H1 (cell line): ENCODE measurements around the gene ANKFY1. TPM values are rescaled to one million over a fixed set of nuclear protein-coding genes. Genes with fewer than 3 reads are reported as not detected.

ENCODE experiments used
- CTCF ChIA-PET: fragments of 300-600 bp; sonication (Branson Sonifier 250); formaldehyde crosslinking; loops from one replicate; lab custom pipeline; 2021; ENCODE audit not compliant: partially characterized antibody; lab: Charles Lee
- POLR2A ChIA-PET: fragments of 300-600 bp; sonication (Branson Sonifier 250); formaldehyde crosslinking; loops from one replicate; lab custom pipeline; 2021; ENCODE audit warnings: inconsistent platforms; ENCODE audit not compliant: partially characterized antibody; lab: Charles Lee
- DNase-seq, 2 experiments: peaks; one replicate each; pipeline versions ENCODE4 v3.0.0 to v3.0.0-alpha.2; 2010 to 2022; ENCODE audit warnings: low spot score in 2 of 2, low read depth in 1 of 2, mixed read lengths in 1 of 2
- FAIRE-seq: peaks from 2 replicates; lab custom pipeline; 2011; peaks lifted over from hg19 to GRCh38; lab: Jason Lieb, UNC
- H2AFZ ChIP-seq: 2 replicates; pipeline ENCODE4 v1.8.1; 2012; ENCODE audit warnings: low read length, inconsistent platforms
- H2AK5ac ChIP-seq: 2 replicates; pipeline ENCODE4 v1.6.1; 2013; ENCODE audit warnings: low read depth, low read length
- H2BK120ac ChIP-seq: replicated peaks from 2 replicates; pipeline ENCODE3; 2013; ENCODE audit warnings: low read depth, low read length, inconsistent platforms
- H2BK12ac ChIP-seq: 2 replicates; pipeline ENCODE4 v1.6.1; 2013; ENCODE audit warnings: low read depth, low read length
- H2BK15ac ChIP-seq: 2 replicates; pipeline ENCODE4 v1.6.1; 2013; ENCODE audit warnings: low read length
- H2BK20ac ChIP-seq: 2 replicates; pipeline ENCODE4 v1.6.1; 2013; ENCODE audit warnings: low read length
- H2BK5ac ChIP-seq: 2 replicates; pipeline ENCODE4 v1.6.1; 2013; ENCODE audit warnings: low read depth, low read length
- H3K14ac ChIP-seq: 2 replicates; pipeline ENCODE4 v1.6.1; 2013; ENCODE audit warnings: inconsistent platforms; ENCODE audit not compliant: insufficient read length
- H3K18ac ChIP-seq: 2 replicates; pipeline ENCODE4 v1.6.1; 2013; ENCODE audit warnings: low read length; ENCODE audit errors: extremely low read depth
- H3K23ac ChIP-seq: 2 replicates; pipeline ENCODE4 v1.6.1; 2013; ENCODE audit warnings: inconsistent platforms; ENCODE audit not compliant: insufficient read length
- H3K23me2 ChIP-seq: 2 replicates; pipeline ENCODE4 v1.6.1; 2013; ENCODE audit warnings: low read depth, low read length
- H3K27ac ChIP-seq: 2 replicates; pipeline ENCODE4 v1.6.1; 2011; ENCODE audit warnings: low read depth, low read length, inconsistent platforms
- H3K27me3 ChIP-seq, 4 experiments: replicated peaks in 1 of 4; 1 replicate in 1 of 4; 2 replicates in 3 of 4; pipeline versions ENCODE4 v1.6.1 to v1.8.1; 2011 to 2013; ENCODE audit warnings: low read length in 3 of 4, mild to moderate bottlenecking in 3 of 4, inconsistent platforms in 2 of 4, mixed read lengths in 2 of 4, moderate library complexity in 1 of 4; ENCODE audit not compliant: control insufficient read depth in 3 of 4, insufficient read depth in 3 of 4; ENCODE audit errors: extremely low read depth in 1 of 4
- H3K36me3 ChIP-seq, 4 experiments: 2 replicates each; pipeline versions ENCODE4 v1.6.1 to v1.8.1; 2011 to 2013; ENCODE audit warnings: mild to moderate bottlenecking in 4 of 4, low read length in 3 of 4, moderate library complexity in 2 of 4, control low read depth in 1 of 4, inconsistent platforms in 1 of 4; ENCODE audit not compliant: insufficient read depth in 4 of 4, control insufficient read depth in 2 of 4
- H3K4ac ChIP-seq: replicated peaks from 2 replicates; pipeline ENCODE3; 2013; ENCODE audit warnings: low read length, low read depth, mixed read lengths, inconsistent platforms; ENCODE audit not compliant: insufficient read length
- H3K4me1 ChIP-seq, 4 experiments: replicated peaks in 1 of 4; 1 replicate in 1 of 4; 2 replicates in 3 of 4; pipeline versions ENCODE4 v1.6.1 to v1.8.1; 2011 to 2013; ENCODE audit warnings: low read length in 3 of 4, inconsistent platforms in 2 of 4, mixed read lengths in 1 of 4; ENCODE audit not compliant: insufficient read depth in 4 of 4, control insufficient read depth in 3 of 4
- H3K4me2 ChIP-seq, 2 experiments: 2 replicates each; pipeline versions ENCODE4 v1.6.1 to v1.8.1; 2011 to 2013; ENCODE audit warnings: low read depth in 2 of 2, low read length in 2 of 2, control low read depth in 1 of 2, inconsistent platforms in 1 of 2, mild to moderate bottlenecking in 1 of 2; ENCODE audit not compliant: insufficient read depth in 1 of 2
- H3K4me3 ChIP-seq, 4 experiments: fragments of 200-600, 300-600 bp in 1 of 4; sonication (generic), shearing (Covaris generic), sonication (Bioruptor Twin) in 1 of 4; 2 replicates each; pipeline versions ENCODE4 v1.5.1 to v1.8.1; 2011 to 2016; ENCODE audit warnings: low read length in 4 of 4, low read depth in 3 of 4, control low read depth in 2 of 4, inconsistent platforms in 2 of 4, mild to moderate bottlenecking in 2 of 4, mixed read lengths in 1 of 4, moderate library complexity in 1 of 4; ENCODE audit not compliant: insufficient read depth in 2 of 4; ENCODE audit errors: extremely low read depth in 1 of 4
- H3K56ac ChIP-seq: replicated peaks from 2 replicates; pipeline ENCODE3; 2013; ENCODE audit warnings: low read depth, mild to moderate bottlenecking, mixed read lengths, low read length, inconsistent platforms; ENCODE audit not compliant: insufficient read length
- H3K79me1 ChIP-seq: 2 replicates; pipeline ENCODE4 v1.6.1; 2013; ENCODE audit warnings: low read depth, low read length, control low read depth
- H3K79me2 ChIP-seq, 2 experiments: 2 replicates each; pipeline versions ENCODE4 v1.6.1 to v1.8.1; 2012 to 2013; ENCODE audit warnings: low read length in 2 of 2, mild to moderate bottlenecking in 2 of 2, inconsistent platforms in 1 of 2; ENCODE audit not compliant: insufficient read depth in 2 of 2, control insufficient read depth in 1 of 2
- H3K9ac ChIP-seq, 4 experiments: replicated peaks in 1 of 4; 1 replicate in 1 of 4; 2 replicates in 3 of 4; pipeline versions ENCODE4 v1.6.1 to v1.8.1; 2011 to 2013; ENCODE audit warnings: low read depth in 3 of 4, low read length in 3 of 4, control low read depth in 2 of 4, mild to moderate bottlenecking in 2 of 4, moderate library complexity in 2 of 4, inconsistent platforms in 1 of 4; ENCODE audit errors: extremely low read depth in 1 of 4
- H3K9me3 ChIP-seq, 2 experiments: 2 replicates each; pipeline versions ENCODE4 v1.6.1 to v1.8.1; 2012 to 2013; ENCODE audit warnings: mild to moderate bottlenecking in 2 of 2, moderate library complexity in 2 of 2, control low read depth in 1 of 2, inconsistent platforms in 1 of 2, low read depth in 1 of 2, low read length in 1 of 2, mixed read lengths in 1 of 2; ENCODE audit not compliant: insufficient read depth in 2 of 2
- H4K20me1 ChIP-seq, 2 experiments: replicated peaks in 1 of 2; 2 replicates each; pipeline versions ENCODE3 to v1.8.1; 2011 to 2013; ENCODE audit warnings: inconsistent platforms in 2 of 2, low read length in 2 of 2, mild to moderate bottlenecking in 1 of 2; ENCODE audit not compliant: insufficient read depth in 2 of 2, control insufficient read depth in 1 of 2
- H4K5ac ChIP-seq: 2 replicates; pipeline ENCODE4 v1.6.1; 2013; ENCODE audit warnings: low read length, low read depth, mixed read lengths, inconsistent platforms; ENCODE audit not compliant: insufficient read length
- H4K8ac ChIP-seq: 2 replicates; pipeline ENCODE4 v1.8.0; 2013; ENCODE audit warnings: mild to moderate bottlenecking, moderate library complexity, low read length, inconsistent platforms; ENCODE audit not compliant: insufficient read depth; ENCODE audit errors: extremely low read depth
- H4K91ac ChIP-seq: replicated peaks from 2 replicates; pipeline ENCODE3; 2013; ENCODE audit warnings: low read length, mixed read lengths, inconsistent platforms; ENCODE audit not compliant: insufficient read length
- POLR2A ChIP-seq, 2 experiments: IDR thresholded peaks; 1 replicate in 1 of 2; 2 replicates in 1 of 2; pipeline ENCODE4 v1.6.1; 2011; ENCODE audit warnings: low read depth in 2 of 2, low read length in 2 of 2, mild to moderate bottlenecking in 2 of 2; ENCODE audit errors: control extremely low read depth in 1 of 2
- TCF12 ChIP-seq: IDR thresholded peaks from 2 replicates; pipeline ENCODE4 v1.6.1; 2011; ENCODE audit warnings: low read depth, mild to moderate bottlenecking, low read length
- WGBS, 2 experiments: shearing (Covaris generic) in 1 of 2; methylation state at CpG; one replicate each; pipeline versions ENCODE4 v1.1.6 to v1.1.7; 2013 to 2015; ENCODE audit warnings: low lambda C conversion rate in 2 of 2, mixed read lengths in 2 of 2, inconsistent platforms in 1 of 2, low coverage in 1 of 2, missing lambda C conversion rate in 1 of 2; ENCODE audit not compliant: insufficient replicate concordance in 2 of 2, insufficient coverage in 1 of 2, insufficient read length in 1 of 2; ENCODE audit errors: extremely low coverage in 1 of 2, missing lambda C conversion rate in 1 of 2; 5-methylcytosine and 5-hydroxymethylcytosine counted together
- polyA plus RNA-seq, 7 experiments: library from polyadenylated mRNA; depleted of rRNA in 3 of 7; stranded (reverse) in 5 of 7; unstranded in 2 of 7; fragments of >200 nt in 5 of 7; fragments of 200-250 nt in 2 of 7; gene quantifications; 1 replicate in 5 of 7; 2 replicates in 1 of 7; 4 replicates in 1 of 7; pipeline versions ENCODE4 v1.2.1 to v1.2.3, GENCODE V29; 2011 to 2013; ENCODE audit warnings: missing spikeins in 2 of 7, mixed read lengths in 2 of 7
- total RNA-seq: library from RNA; stranded (reverse); fragmentation: NEBNext Ultra II Directional; extraction: Animal tissue kit (Norgen Biotek cat#: 25700); gene quantifications from 2 replicates; pipeline ENCODE4 v1.2.1, GENCODE V29; 2021

ANKFY1 gene
- total and polyA plus RNA-seq, 2 of the 8 experiments (the other 6 are each of a cell fraction or from before 2014, with no cell fraction given), result 28.3 to 45.3 TPM

DNA sequence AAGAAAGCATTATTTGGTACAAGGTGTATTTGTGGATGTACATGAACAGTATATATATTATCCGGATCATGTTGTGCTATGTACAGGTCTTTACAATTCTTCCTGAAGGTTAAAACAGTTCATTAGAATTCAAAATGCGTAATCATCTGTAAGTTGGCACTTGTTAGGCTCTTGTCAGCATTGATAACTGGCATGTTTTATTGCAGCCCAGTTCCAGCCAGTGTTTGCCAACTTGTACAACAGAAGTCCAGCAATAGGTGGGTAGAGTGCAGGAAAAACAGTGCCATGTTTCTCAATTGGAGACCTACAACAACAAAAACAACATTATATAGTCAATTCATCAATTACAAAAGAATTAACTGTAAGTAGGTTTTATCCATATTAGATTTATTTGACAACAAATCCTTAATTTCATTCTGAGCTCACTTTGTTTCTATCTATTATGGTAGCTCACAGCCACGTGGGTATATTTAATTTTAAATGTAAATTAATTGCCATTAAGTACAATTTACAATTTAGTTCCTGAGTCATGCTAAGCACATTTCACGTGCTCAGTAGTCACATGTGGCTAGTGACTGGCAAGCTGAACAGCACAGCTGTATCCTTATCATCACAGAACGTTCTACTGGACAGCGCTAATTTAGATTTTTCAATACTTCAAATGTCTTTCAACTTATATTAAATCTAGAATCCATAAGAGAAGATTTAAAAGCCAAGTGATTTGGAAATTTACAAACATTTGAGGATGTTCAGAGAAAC is 8.6 kb upstream of the ANKFY1 start:
- 94% methylated on average over 6 of the region's 6 CpGs; no CpG with 5 or more reads in 1 of the 2 experiments for WGBS, 2 experiments
- TF ChIP-seq POLR2A (IDR thresholded peaks at IDR 0.05; ENCODE audit: control extremely low read depth in 1 of 2, low read depth in 2 of 2, low read length in 2 of 2) (0 out of 3 replicates have a peak, but pooled peaks of 1 of the 2 experiments have one; percentile 22), TCF12 (no peak)
- Histone ChIP-seq H4K20me1 (peaks cover 3 to 11% of the 10 kb centered on the region in 2 experiments), H3K18ac (no peak overlapping the region), H3K4me1 (peaks cover 0 to 2% (median 0%) of the 10 kb centered on the region in 4 experiments; a peak in 1 of 7 replicates), H3K79me2 (peaks cover 0 to 28% of the 10 kb centered on the region in 2 experiments; a peak in 3 of 4 replicates), H3K4me3 (no peak overlapping the region), H3K56ac (no peak overlapping the region), H2AFZ (no peak overlapping the region), H2AK5ac (no peak overlapping the region), H2BK120ac (no peak overlapping the region), H4K5ac (no peak overlapping the region), H4K8ac (no peak overlapping the region), H3K27me3 (no peaks in the 10 kb centered on the region), H2BK15ac (no peak overlapping the region), H2BK5ac (no peak overlapping the region), H3K4ac (no peak overlapping the region), H3K23me2 (no peaks in the 10 kb centered on the region), H3K36me3 (peaks cover 5 to 48% (median 25%) of the 10 kb centered on the region in 4 experiments; a peak in 6 of 8 replicates), H2BK12ac (no peak overlapping the region), H3K9me3 (no peaks in the 10 kb centered on the region), H3K23ac (no peak overlapping the region), H3K9ac (no peak overlapping the region), H3K79me1 (peaks cover 5% of the 10 kb centered on the region), H3K14ac (no peak overlapping the region), H3K4me2 (no peak overlapping the region), H2BK20ac (no peak overlapping the region), H4K91ac (no peak overlapping the region), H3K27ac (no peak overlapping the region)
- DNase-seq, result no peak
- FAIRE-seq, result no peak
- ChIA-PET POLR2A (interaction anchor here (0.8 to 1.3 kb wide), 4 partner anchors 11 to 32 kb away, joined by 3 to 4 read pairs (median 4); no protein-coding TSS in a partner anchor), CTCF (interaction anchor here (1.0 to 1.7 kb wide), 3 partner anchors 23 to 57 kb away, joined by 3 to 10 read pairs (median 3); no protein-coding TSS in a partner anchor)
